Testis (tissue), 5 donors: ENCODE results near the gene CLCF1. TPM values are rescaled to one million over a fixed set of nuclear protein-coding genes. Genes with fewer than 3 reads are reported as not detected.

Experiments used
- DNase-seq: peaks from one replicate; pipeline ENCODE4 v3.0.0-alpha.2; 2019
- H3K27ac ChIP-seq, 2 donors: fragments of 200-600 bp; sonication (generic); one replicate each; pipeline ENCODE4 v1.5.1; 2019
- H3K27me3 ChIP-seq: fragments of 200-600 bp; sonication (generic); one replicate; pipeline ENCODE4 v1.5.1; 2019
- H3K36me3 ChIP-seq: fragments of 200-600 bp; sonication (generic); one replicate; pipeline ENCODE4 v1.5.1; 2017; ENCODE audit warnings: low read depth; ENCODE audit errors: missing control alignments
- H3K4me1 ChIP-seq: fragments of 200-600 bp; sonication (generic); one replicate; pipeline ENCODE4 v1.5.1; 2019
- H3K4me3 ChIP-seq, 2 donors: fragments of 200-600 bp; sonication (generic); one replicate each; pipeline ENCODE4 v1.5.1; 2017 to 2019
- H3K9me3 ChIP-seq: fragments of 200-600 bp; sonication (generic); one replicate; pipeline ENCODE4 v1.5.1; 2017
- POLR2A ChIP-seq: fragments of 450-650 bp; IDR thresholded peaks from one replicate; pipeline ENCODE4 v1.6.1; 2017; ENCODE audit warnings: antibody characterized with exemption, mild to moderate bottlenecking, moderate library complexity
- WGBS, 2 donors: methylation state at CpG; one replicate each; pipeline ENCODE4 v1.1.5; 2018; 5-methylcytosine and 5-hydroxymethylcytosine counted together
- intact Hi-C: fragments of 100-400 bp; cut with DNase I; formaldehyde crosslinking; loops from one replicate; pipeline ENCODE4 v1.15.1; 2023; ENCODE audit warnings: low total_unique reads
- long read RNA-seq, 2 donors: transcript quantifications; one replicate each; lab custom pipeline, GENCODE V29; 2026
- polyA plus RNA-seq: library from polyadenylated mRNA; stranded (reverse); fragments of 350-450 nt; fragmentation: Illumina TruSeq; extraction: RNeasy Lipid Tissue Mini Kit (QIAGEN cat#74804); gene quantifications from one replicate; pipeline ENCODE4 v1.2.3, GENCODE V29; 2014; ENCODE audit warnings: low read depth, low replicate concordance; ENCODE audit not compliant: insufficient read depth
- total RNA-seq, 2 donors: library from RNA; depleted of rRNA; stranded (reverse); fragments of >200 nt; gene quantifications; one replicate each; pipeline ENCODE4 v1.2.3, GENCODE V29; 2016
- TF ChIP-seq, protein P1 (sequence below), 3 experiments: fragments of 450-650 bp in 2 of 3; fragments of 200-600 bp in 1 of 3; sonication (generic) in 1 of 3; IDR thresholded peaks; one replicate each; pipeline ENCODE4 v1.5.1; 2016 to 2019; ENCODE audit warnings: antibody characterized with exemption in 3 of 3, mild to moderate bottlenecking in 2 of 3, moderate library complexity in 1 of 3

The CLCF1 gene
- total RNA-seq: 1 to 10 TPM; 3.7 to 6.8 TPM
- polyA plus RNA-seq: 2.7 TPM
- long read RNA-seq, donor 1, partial matches to known transcripts: 0 of 1 reads
- long read RNA-seq, donor 1, other reads (novel, unspliced or antisense): 0 of 1 reads
- long read RNA-seq, donor 2: 0 reads

- no peaks in the 10 kb centered on the region for H3K27me3 ChIP-seq
- H3K4me3 ChIP-seq: peak within 1 kb of the TSS; percentile 64 to 69
- intact Hi-C loops: no loop called here
- peaks cover 24% of the 10 kb centered on the region for H3K4me1 ChIP-seq
- no peak for TF ChIP-seq POLR2A
- TF ChIP-seq, protein P1, sequence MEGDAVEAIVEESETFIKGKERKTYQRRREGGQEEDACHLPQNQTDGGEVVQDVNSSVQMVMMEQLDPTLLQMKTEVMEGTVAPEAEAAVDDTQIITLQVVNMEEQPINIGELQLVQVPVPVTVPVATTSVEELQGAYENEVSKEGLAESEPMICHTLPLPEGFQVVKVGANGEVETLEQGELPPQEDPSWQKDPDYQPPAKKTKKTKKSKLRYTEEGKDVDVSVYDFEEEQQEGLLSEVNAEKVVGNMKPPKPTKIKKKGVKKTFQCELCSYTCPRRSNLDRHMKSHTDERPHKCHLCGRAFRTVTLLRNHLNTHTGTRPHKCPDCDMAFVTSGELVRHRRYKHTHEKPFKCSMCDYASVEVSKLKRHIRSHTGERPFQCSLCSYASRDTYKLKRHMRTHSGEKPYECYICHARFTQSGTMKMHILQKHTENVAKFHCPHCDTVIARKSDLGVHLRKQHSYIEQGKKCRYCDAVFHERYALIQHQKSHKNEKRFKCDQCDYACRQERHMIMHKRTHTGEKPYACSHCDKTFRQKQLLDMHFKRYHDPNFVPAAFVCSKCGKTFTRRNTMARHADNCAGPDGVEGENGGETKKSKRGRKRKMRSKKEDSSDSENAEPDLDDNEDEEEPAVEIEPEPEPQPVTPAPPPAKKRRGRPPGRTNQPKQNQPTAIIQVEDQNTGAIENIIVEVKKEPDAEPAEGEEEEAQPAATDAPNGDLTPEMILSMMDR (IDR thresholded peaks at IDR 0.05): no peak
- no peaks in the 10 kb centered on the region for H3K9me3 ChIP-seq
- H3K27ac ChIP-seq: peak within 1 kb of the TSS; percentile 56 to 91
- H3K36me3 ChIP-seq: no peaks in the 10 kb centered on the region
- WGBS, 2 donors: 0% methylated on average over 12 to 67 of the region's 76 CpGs
- DNase-seq: peak; percentile 53
Observed at GRCh38 chr11:67372993-67373647, at the start of gene CLCF1. TSS of gene CLCF1 (minus strand) at chr11:67373598. CDS start at chr11:67373539, 59 bp downstream.

GRCh38 chr11:67422891-67423290 lies 49.5 kb upstream of the CLCF1 start:
- Histone ChIP-seq H3K27ac (no peak overlapping the region), H3K27me3 (no peaks in the 10 kb centered on the region), H3K4me1 (peaks cover 11% of the 10 kb centered on the region), H3K4me3 (no peak overlapping the region), H3K9me3 (no peaks in the 10 kb centered on the region), H3K36me3 (no peaks in the 10 kb centered on the region)
- no peak for DNase-seq
- TF ChIP-seq, protein P1 (IDR thresholded peaks at IDR 0.05): no peak
- TF ChIP-seq POLR2A: no peak
- intact Hi-C loops: no loop called here
- 72 to 73% methylated on average over 6 of the region's 6 CpGs for WGBS, 2 donors

GRCh38 chr11:67421430-67422031 lies 48.1 kb upstream of the CLCF1 start:
- peak overlapping the region; percentile 27 to 63 for H3K4me3 ChIP-seq
- 60 to 70% methylated on average over 22 of the region's 22 CpGs for WGBS, 2 donors
- H3K4me1 ChIP-seq: peaks cover 8% of the 10 kb centered on the region
- no peaks in the 10 kb centered on the region for H3K9me3 ChIP-seq
- TF ChIP-seq POLR2A: no peak
- TF ChIP-seq, protein P1 (IDR thresholded peaks at IDR 0.05): no peak
- H3K36me3 ChIP-seq: no peaks in the 10 kb centered on the region
- H3K27me3 ChIP-seq: no peaks in the 10 kb centered on the region
- no peak for DNase-seq
- H3K27ac ChIP-seq: peak overlapping the region in 1 of 2 donors; percentile 83
- intact Hi-C loops: no loop called here

GRCh38 chr11:67420646-67421429 lies 47.4 kb upstream of the CLCF1 start:
- 1% methylated on average over 14 to 63 of the region's 97 CpGs for WGBS, 2 donors
- DNase-seq: peak; percentile 98
- intact Hi-C loops: no loop called here

More at GRCh38 chr11:67420646-67421429, 47.4 kb upstream of the CLCF1 start:
- peak overlapping the region in 1 of 2 donors; percentile 83 for H3K27ac ChIP-seq
- no peaks in the 10 kb centered on the region for H3K9me3 ChIP-seq
- H3K4me3 ChIP-seq: peak overlapping the region; percentile 27 to 63
- H3K4me1 ChIP-seq: peaks cover 8% of the 10 kb centered on the region
- no peaks in the 10 kb centered on the region for H3K27me3 ChIP-seq
- TF ChIP-seq, protein P1 (IDR thresholded peaks at IDR 0.05): no peak
- no peak for TF ChIP-seq POLR2A
- H3K36me3 ChIP-seq: no peaks in the 10 kb centered on the region
